Occipital lobe (tissue), 2 donors: ENCODE data around the gene KCNQ4. TPM values are rescaled to one million over a fixed set of nuclear protein-coding genes. Genes with fewer than 3 reads are reported as not detected.

Source experiments
- DNase-seq: peaks from one replicate; lab custom pipeline; 2025; lab: John Stamatoyannopoulos, UW
- total RNA-seq: library from RNA; depleted of rRNA; stranded (reverse); fragments of >200 nt; gene quantifications from one replicate; pipeline ENCODE4 v1.2.3, GENCODE V29; 2014

The KCNQ4 gene
- total RNA-seq, 1 donor from 2014 or later: 1.7 TPM

DNA sequence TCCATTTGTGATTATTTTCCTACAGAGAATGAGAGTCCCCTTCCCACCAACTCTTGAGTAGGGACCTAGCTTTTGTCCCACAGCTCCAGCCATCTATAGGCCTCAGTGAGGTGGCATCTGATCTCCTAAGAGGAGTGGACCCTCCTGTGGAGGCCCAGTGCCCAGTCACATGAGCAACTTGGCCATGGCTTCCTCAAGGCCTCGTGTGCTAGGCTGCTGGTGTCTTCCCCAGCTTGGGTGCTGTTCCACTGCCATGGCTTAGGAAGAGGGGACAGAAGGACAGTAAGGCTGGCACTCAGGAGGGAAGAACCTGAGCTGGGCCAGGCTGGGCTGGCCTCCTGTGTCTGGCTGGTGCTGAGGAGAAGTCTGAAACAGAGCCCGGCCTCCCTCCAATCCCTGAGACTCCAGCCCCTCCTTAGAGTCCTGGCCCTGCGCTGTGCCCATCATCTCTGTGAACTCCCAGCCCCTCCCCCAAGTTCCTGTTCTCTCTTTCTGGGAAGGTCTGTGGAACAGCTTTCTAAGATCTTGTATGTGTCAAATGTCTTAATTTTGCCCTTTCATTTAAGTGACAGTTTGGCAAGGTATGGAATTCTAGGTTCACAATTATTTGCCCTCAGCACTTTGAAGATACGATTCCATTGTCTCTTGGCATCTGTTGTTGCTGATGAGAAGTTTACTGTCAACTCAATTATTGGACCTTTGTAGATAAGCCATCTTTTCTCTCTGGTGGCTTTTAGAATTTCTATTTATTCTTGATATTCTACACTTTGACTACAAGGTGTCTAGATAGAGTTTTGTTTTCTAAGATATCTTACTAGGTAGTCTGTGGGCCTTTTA, 7.1 kb upstream of the KCNQ4 start:
- no peak for DNase-seq

DNA sequence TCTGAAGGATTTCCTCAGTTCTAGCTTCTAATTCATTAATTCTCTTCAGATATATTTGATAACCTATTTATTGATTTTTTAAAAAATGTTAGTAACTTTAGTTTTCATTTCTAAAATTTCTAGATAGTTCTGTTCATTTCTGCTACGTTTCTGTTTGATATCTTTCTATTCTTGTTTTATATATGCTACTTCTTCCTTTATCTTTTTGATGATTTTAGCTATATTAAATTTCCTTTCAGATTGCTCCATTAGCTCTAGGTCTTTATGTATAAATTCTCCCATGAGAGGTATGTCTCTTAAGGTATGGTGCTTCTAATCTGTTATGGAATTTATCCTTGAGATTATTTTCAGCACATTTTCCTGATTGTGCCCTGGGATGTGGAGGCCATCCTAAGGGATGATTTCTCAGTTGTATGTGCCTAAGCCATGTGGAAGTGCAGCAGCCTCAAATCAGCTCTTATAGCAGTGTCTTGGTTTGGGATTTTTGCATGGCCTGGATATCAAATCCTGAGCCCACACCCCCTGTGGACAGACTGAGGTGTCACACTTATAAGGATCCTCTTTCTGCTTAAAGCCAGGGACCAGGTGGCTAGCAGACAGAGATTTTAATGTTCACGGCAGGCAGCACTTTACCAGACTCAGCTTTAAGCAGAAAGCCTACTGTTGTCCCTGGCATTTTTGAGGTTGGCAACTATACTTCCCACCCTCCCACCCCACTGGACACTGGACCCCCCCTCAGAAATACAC, 6.2 kb upstream of the KCNQ4 start:
- no peak for DNase-seq

DNA sequence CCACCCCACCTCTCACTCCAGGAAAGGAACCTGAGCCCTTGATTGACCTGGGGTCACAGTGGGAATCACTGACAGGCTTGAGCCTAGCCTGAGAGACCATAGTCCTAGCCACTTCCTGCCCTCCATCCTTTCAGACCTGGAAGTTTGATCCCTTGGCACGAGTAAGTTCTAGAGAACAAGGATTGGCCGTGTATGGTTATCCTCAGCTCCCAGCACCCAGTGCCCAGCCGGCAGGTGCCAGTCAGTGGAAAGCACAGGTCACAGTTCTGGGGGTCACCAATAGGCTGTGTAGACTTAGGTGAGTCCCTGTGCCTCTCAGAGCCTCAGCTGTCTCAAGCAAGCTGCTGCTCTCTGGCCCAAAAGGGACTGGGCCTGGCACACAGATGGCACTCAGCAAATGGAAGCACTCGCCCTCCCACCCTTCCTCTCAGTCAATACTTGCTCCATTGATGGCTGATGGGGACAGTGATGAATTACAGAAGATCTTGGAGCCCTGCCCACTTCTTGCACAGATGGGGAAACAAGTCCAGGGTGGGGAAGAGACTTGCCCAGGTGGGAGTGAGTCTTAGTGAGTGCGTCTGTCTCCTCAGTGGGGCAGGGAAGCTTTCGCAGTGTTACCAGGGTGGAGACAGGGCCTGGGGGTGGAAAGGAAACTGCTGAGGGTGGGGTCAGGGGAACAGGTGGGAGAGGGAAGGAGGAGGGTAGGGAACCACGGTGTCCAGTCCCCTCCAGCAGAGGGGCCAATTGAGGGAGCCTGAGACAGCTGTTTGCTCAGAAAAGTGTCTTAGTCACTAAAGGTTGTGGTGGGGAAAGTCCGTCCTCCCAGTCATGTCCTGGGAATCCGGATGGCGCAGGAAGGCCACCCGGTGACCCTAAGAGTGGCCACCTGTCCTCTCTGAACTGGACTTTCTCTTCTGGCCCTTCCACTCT, 2.6 kb upstream of the KCNQ4 start:
- no peak for DNase-seq

DNA sequence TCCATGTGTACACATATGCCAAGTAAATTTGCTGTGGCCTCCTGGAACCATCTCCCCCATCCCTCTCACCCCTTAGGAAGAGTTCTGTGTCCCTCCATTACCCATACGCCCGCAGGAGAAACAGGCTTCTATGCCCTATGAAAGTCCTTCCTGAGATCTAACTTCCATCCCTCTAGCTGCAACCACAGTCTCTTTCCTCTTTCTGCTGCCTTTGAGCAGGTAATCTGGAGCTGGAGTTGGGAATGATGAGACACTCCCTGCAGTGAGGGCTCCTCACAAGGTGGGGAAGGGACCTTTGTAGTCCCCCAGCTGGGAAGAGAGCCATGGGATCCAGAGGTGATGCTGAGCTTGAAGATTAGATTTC, 2.0 kb upstream of the KCNQ4 start:
- no peak for DNase-seq

DNA sequence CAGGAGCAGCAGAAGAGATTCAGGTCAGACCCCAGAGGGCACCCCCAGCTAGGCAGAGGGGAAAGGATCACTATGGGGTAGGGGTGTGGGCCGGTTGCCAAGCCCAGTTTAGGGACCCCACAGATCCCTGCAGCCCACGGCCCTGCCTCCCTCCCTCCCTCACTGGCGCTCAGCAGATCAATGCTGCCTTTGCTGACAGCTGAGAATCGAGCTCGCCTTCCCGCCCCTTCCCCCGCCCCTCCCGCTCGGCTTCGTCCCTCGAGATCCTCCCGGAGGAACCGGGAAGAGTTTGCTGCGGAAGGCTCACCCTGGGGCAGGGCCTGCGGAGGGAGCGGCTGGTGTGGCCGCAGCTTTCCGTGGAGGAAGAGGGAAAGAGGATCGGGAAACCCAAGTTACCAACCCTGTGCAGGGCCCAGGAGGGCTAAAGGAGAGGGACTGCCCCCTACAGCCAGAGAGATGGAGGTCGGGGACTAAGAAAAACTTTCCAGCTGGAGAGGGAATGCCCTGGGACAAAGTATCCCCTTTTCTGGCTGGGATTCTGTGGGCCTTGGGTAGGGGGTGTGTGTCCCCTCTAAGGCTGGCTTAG, 1.1 kb upstream of the KCNQ4 start:
- no peak for DNase-seq

DNA sequence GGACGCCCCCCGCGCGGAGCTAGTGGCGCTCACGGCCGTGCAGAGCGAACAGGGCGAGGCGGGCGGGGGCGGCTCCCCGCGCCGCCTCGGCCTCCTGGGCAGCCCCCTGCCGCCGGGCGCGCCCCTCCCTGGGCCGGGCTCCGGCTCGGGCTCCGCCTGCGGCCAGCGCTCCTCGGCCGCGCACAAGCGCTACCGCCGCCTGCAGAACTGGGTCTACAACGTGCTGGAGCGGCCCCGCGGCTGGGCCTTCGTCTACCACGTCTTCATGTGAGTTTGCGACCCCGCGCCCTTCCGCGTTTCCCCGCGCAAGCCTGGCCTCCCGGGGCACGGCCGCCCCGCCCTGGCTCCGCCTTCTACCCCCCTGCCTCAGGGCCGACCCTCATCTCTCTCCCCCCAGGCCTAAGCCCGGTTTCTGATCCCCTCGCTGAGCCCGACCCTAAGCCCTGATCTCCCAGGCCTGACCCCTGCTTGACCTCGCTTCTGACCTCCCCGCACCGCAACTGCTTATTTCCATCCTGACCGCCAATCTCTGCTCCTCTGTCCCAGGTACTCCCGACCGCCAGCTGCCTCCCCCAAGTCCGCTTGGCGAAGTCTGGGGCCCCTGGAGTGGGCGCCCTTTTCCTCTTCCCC, 669 bp downstream of the KCNQ4 start:
- DNase-seq: no peak

DNA sequence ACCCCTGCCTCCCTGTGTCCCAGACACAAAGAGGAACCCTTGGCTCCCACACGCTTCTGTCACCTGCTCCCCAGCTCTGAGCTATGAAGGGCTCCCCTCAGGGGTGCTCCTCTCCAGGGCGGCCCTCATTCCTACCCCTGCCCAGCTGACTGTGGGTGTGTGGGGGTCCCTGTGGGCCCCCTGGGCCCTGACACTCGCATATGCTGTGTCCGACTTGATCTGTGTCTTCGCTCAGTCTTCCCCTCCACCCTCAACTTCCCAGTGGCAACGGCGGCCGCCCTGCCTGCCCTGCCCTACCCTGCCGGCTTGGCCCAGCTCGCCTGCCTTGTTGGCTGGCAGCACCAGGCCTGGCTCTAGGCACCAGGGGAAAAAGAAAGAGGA, 1.2 kb downstream of the KCNQ4 start:
- no peak for DNase-seq

DNA sequence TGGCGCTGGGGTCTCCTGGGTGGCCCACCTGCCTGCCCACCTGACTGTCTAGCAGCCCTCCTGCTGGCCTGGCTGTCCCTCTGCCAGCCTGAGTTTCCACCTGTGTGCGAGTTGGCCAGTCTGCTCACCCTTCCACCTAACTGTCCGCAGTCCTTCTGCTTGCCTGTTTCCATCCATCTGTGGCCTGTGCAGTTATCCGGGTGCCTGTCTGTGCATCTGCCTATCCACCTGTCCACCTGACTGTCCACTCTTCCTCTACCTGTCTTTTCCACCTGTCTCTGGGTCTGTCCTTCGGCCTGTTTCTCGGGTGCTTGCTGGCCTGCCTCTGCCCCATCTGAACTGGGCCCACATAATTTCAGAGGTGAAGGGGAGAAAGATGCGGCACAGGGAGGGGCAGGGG, 1.9 kb downstream of the KCNQ4 start:
- DNase-seq: no peak

DNA sequence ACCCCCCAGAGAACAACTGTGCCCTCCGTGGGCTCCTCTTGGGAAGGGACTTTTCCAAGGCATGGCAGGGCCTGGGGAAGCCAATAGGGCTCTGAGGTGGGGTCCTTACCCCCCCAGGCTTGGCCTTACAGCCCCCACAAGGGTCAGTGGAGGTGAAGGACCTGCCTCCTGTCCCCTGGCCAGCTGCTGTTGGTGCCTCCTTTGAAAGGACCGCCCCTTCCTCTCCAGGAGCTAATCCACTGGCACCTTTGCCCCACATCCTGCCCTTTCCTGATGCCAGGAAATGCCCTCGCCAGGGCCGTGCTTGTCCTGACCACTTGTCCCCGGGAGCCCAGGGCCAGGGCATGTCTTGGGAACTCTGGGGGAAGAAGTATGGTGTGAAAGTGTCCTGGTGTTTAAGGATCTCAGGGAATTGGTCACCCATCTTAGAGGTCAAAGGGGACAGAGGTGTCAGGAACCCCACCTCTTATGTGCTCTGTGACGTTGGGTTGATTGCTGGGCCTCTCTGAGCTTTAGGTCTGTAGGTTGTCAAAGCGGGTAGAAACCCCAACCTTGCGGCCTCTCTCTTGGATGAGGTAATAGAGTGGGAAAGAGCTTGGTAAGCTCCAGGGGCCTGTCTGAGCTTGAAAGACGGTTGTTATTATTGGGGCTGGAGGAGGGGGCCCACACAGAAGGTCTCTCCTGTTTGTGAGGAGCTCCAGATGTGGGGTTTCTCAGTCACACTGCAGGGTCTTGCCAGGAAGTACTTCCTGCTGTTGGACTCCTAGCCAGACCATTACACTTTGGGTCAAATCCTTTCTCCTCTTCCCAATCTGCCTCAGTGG, 2.8 kb downstream of the KCNQ4 start:
- DNase-seq: no peak

DNA sequence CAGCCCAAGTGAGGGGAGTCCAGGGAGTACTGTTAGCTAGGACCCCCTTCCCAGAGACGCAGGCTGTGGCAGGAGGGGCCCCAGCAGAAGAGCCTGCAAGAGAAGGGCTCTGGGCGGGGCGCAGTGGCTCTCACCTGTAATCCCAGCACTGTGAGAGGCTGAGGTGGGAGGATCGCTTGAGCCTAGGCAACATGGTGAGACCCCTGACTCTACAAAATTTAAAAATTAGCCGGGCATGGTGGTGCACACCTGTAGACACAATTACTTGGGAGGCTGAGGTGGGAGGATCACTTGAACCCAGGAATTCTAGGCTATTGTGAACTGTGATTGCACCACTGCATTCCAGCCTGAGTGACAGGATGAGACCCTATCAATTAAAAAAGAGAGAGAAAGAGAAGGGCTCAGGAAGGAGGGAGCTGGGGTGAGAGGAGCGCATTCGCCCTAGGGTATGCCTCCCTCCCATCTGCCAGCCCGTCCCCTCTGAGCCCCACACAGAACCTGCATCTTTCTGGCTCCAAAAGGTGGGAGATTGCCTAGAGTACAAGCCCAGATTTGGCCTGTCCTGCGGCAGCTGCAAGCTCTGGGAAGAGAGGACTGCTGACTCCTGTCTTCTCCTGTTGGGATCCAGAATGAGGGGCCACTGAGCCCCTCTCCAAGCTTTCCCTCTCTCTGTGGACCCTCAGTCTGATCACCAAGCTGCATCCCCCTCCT, 3.6 kb downstream of the KCNQ4 start:
- no peak for DNase-seq

DNA sequence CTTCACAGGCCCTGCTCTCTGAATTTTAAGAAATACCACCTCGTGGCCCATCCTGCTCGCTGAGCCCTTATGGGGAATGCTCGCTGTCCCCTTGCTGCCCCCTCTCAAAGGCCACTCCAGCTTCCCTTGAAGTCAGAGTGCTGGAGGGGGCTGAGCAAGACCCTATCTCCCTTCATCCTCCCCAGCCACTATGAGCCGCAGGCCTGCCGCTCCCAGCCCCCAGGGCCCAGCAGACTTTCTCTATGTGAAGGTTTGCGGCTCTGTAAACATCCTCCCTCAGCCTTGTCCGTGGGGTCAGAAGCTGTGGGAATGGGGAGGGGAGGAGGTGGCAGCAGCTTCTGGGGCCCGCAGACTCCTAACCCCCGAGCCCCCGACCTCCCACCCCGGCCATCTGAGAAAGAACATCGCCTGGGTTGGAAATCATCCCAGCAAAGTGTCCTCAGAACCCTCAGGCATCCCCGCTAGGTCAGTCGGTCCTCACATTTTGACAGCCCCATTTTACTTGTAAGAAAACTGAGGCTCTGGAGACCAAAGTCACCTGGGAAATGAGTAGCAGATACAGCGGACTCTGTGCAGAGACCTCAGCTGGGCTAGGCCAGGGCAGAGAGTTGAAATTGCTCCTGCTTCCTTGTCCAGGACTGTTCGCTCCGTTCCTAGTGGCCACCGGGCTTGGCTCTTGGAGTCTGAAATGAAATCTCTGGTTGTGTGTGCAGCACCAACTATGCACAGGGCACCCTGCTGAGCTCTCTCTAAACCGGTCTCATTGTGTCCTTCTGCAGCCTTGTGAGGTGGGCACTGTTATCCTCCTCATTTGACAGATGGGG, 4.4 kb downstream of the KCNQ4 start:
- DNase-seq: no peak

DNA sequence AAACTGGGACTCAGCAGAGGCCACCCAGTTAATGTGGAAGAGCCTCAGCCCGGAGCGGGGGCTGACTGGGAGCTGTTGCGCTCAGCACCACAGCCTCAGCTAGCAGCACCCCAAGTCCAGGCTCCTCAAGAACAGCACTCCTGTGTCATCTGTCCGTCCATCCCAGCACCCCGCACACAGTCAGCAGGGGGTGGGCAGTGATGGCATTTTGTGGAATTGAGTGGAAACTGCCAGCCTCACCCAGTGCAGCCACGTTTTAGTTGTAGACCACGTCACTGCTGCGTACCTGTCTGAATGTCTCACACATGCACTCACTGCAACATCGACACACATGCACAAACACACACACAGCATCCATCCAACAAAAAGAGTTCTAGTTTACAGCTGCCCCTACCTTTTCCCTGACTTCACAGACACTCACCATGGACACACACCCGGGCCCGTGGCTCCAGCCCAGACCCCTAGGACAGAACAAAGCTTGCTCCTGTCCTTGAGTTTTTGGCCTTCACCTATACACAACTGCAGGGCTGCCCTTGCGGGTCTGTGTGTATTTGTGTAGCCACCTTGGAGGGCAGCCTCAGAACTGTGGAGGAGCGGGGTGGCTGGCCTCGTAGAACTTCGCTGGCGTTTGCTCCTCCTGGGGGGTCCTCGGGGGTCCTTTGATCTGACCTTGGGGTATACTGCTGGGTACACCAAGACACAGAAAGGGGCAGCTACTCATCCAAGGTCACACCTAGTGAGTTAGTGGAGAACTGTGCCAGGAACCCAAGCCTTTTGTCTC, 5.2 kb downstream of the KCNQ4 start:
- DNase-seq: no peak

DNA sequence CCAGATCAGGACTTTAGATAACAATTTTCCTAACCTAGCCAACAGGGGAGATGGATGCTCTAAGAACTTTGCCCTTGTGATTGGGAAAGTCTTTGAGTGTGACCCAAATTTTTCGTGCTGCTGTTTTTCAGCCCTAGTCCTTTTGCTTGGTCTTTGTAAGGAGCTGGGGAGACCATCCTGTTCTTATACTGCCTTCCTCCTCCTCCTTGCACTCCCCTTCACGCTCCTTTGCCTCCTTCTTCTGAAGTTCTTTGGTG, 5.7 kb downstream of the KCNQ4 start:
- no peak for DNase-seq

DNA sequence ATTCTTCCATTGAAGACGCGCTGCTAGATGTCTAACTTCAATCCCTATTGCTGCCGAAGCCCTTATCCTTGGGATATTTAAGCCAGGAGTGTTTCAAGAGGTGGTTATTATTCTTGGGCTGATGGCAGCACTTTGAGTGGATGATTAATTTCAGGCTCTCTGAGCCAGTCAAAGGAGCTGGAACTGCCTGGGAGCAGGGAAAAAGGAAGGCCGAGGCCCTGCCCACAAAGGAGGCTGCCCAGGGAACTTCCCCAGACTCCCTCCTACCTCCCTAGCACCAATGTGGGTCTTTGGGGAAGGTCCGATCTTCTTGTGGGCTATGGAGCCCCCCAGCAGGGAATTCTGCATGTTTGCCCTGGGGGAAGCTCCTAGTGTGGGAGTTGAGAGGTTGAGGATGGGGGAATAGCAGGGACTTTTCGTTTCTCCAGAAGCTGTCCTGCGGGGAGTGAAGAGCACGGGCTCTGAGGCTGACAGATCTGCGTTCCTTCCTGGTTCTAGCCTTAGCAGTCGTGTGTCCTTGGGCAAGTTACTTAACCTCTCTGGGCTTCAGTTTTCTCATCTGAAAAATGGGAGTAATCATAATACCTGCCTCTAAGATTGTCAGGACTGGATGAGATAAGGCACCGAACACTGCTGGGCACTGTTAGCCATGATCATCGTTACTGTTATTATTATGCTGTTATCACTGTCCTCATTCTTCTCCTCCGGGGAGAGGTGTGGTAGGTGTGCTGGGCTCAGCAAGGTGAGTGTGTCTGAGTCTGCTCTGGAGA, 6.3 kb downstream of the KCNQ4 start:
- no peak for DNase-seq

DNA sequence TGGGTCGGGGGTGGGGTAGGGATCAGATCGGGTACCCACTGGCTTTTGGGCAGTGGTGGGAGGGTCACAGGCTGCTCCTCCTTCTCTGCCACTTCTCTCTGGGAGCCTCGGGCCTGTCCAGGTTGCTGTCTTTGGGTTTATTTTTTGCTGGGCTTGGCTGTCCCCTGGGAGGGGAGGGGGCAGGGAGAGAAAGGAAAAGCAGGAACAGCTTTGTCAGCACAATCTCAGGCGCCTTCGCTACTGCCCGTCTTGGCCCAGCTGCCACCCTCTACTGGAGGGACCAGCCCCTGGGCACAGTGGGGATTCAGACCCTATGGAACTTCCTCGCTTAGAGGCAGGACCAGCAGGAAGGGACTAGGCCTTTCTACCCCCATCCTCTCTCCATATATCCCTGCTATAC, 8.4 kb downstream of the KCNQ4 start:
- no peak for DNase-seq

DNA sequence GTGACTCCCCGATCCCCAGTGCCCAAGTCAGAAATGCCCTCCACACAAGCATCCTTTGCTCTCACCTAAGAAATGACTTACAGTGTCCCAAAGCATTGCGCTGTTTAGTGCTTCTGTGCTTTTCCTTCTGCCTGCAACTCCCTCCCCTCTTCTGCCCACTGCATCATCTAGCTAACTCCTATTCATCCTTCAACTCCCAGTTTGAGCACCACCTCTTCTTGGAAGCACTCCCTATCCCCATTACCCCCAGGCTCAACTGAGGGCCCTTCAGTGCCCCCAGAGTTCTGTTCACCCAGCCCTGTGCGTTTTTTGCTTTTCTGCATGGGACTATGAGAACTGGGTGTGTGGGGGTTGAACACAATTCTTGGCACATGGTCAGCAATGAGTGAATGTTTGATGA, 10.0 kb downstream of the KCNQ4 start:
- no peak for DNase-seq

DNA sequence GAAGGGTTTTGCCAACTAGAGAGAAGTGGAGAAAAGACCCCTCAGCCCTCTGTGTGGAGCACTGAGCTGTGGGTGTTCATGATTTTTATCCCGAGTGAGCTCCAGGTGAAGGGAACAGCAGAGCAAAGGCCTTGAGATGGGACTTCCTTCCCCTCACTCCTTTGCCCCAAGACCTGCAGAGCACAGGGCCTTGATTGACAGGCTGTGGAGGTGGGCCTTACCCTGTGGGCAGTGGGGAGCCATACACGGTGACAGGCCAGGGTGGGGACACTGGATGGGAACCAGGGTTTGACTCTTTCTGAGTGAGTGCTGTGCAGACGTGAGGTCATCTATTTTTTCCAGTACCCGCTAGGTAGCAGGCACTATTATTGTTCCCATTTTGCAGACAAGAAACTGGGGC, 10.5 kb downstream of the KCNQ4 start:
- DNase-seq: no peak
